ENCODE data around the gene GREM2.

Gene GREM2

DNA sequence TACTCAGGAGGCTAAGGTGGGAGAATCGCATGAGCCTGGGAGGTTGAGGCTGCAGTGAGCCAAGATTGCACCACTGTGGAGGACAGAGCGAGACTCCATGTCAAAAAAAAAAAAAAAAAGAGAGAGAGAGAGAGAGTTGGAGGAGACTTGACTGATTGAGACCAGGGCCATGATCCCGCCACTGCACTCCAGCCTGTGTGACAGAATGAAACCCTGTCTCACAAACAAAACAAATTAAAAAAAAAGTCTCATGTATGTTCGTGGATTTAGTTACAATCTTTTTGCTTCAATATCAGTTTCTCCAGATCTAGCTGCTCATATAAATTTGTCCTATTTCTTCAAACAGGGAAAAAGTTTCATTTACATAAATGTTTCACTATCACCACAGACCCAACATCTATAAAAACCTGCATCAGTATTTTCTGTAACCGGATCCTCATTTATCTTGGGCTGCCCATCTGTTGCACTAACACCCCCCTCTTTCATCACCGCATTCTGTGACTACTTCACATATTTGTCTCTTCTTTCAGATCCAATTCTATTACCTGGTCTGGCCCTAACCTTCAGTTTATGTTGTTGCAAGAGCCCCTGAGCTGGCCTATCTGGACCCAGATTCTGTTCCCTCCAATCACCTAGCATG, 127.0 kb downstream of the GREM2 start:
- Histone ChIP-seq H3K27me3 (ENCODE audit: insufficient read depth, poor library complexity, severe bottlenecking) (no peaks in the 10 kb centered on the region), H3K4me3 (replicated peaks; ENCODE audit: insufficient read depth, low read length) (no peak overlapping the region), H3K27ac (replicated peaks) (no peak overlapping the region)
- TF ChIP-seq POLR2AphosphoS5 (IDR thresholded peaks at IDR 0.05; ENCODE audit: low read depth) (no peak), GABPA (IDR thresholded peaks at IDR 0.05; ENCODE audit: low read depth) (no peak), SPI1 (IDR thresholded peaks at IDR 0.05; ENCODE audit: borderline replicate concordance, low read depth) (no peak)
- TF ChIP-seq, protein P1, sequence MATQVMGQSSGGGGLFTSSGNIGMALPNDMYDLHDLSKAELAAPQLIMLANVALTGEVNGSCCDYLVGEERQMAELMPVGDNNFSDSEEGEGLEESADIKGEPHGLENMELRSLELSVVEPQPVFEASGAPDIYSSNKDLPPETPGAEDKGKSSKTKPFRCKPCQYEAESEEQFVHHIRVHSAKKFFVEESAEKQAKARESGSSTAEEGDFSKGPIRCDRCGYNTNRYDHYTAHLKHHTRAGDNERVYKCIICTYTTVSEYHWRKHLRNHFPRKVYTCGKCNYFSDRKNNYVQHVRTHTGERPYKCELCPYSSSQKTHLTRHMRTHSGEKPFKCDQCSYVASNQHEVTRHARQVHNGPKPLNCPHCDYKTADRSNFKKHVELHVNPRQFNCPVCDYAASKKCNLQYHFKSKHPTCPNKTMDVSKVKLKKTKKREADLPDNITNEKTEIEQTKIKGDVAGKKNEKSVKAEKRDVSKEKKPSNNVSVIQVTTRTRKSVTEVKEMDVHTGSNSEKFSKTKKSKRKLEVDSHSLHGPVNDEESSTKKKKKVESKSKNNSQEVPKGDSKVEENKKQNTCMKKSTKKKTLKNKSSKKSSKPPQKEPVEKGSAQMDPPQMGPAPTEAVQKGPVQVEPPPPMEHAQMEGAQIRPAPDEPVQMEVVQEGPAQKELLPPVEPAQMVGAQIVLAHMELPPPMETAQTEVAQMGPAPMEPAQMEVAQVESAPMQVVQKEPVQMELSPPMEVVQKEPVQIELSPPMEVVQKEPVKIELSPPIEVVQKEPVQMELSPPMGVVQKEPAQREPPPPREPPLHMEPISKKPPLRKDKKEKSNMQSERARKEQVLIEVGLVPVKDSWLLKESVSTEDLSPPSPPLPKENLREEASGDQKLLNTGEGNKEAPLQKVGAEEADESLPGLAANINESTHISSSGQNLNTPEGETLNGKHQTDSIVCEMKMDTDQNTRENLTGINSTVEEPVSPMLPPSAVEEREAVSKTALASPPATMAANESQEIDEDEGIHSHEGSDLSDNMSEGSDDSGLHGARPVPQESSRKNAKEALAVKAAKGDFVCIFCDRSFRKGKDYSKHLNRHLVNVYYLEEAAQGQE (IDR thresholded peaks at IDR 0.05; ENCODE audit: insufficient replicate concordance, low read depth): no peak
- TF ChIP-seq, protein P2, sequence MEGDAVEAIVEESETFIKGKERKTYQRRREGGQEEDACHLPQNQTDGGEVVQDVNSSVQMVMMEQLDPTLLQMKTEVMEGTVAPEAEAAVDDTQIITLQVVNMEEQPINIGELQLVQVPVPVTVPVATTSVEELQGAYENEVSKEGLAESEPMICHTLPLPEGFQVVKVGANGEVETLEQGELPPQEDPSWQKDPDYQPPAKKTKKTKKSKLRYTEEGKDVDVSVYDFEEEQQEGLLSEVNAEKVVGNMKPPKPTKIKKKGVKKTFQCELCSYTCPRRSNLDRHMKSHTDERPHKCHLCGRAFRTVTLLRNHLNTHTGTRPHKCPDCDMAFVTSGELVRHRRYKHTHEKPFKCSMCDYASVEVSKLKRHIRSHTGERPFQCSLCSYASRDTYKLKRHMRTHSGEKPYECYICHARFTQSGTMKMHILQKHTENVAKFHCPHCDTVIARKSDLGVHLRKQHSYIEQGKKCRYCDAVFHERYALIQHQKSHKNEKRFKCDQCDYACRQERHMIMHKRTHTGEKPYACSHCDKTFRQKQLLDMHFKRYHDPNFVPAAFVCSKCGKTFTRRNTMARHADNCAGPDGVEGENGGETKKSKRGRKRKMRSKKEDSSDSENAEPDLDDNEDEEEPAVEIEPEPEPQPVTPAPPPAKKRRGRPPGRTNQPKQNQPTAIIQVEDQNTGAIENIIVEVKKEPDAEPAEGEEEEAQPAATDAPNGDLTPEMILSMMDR (IDR thresholded peaks at IDR 0.05; ENCODE audit: insufficient read depth, low read length): no peak
- DNase-seq (ENCODE audit: low read depth in 1 of 2, low spot score in 1 of 2): no peak

DNA sequence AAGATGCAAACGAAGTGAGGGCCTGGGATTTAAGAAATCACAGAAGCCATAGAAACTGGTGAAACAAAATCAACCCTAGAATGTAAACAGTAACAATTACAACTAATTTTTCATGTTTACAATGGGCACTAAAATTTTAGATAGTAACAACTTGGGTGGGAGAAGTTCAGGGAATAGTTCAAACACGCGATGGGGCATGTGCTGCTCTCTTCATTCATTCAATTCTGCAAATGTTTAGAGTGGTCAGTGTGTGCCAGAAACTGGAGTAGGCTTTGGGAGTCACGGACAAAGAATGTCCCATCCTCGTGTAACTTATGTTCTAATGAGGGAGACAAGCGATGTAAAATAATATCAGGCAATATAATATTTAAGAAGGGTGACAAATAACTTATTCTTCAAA, 133.4 kb downstream of the GREM2 start:
- TF ChIP-seq, protein P2 (IDR thresholded peaks at IDR 0.05; ENCODE audit: insufficient read depth, low read length): no peak
- TF ChIP-seq GABPA (IDR thresholded peaks at IDR 0.05; ENCODE audit: low read depth): no peak
- TF ChIP-seq, protein P1 (IDR thresholded peaks at IDR 0.05; ENCODE audit: insufficient replicate concordance, low read depth): no peak
- no peak for TF ChIP-seq POLR2AphosphoS5 (IDR thresholded peaks at IDR 0.05; ENCODE audit: low read depth)
- no peak for TF ChIP-seq SPI1 (IDR thresholded peaks at IDR 0.05; ENCODE audit: borderline replicate concordance, low read depth)
- H3K27me3 ChIP-seq (ENCODE audit: insufficient read depth, poor library complexity, severe bottlenecking): no peaks in the 10 kb centered on the region
- no peak overlapping the region for H3K4me3 ChIP-seq (replicated peaks; ENCODE audit: insufficient read depth, low read length)
- H3K27ac ChIP-seq (replicated peaks): no peak overlapping the region
- no peak for DNase-seq (ENCODE audit: low read depth in 1 of 2, low spot score in 1 of 2)

DNA sequence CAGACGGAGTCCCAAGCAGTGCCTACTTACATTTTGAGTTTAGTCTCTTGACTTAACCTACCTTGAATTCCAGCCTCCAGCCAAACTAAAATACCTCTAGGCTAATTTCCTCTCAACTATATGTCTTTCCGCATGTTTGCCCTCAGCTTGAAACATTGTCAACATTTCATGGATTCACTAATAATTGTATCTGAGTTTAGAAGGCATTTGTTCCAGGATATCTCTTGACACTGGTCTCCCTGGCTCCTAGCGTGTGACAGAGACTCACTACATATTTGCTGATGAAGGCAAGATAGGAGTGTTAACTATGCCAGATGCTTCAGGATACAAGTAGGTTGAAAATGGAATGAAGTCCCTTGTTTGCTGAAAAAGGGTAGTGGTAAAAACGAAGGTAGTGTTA, 136.1 kb downstream of the GREM2 start:
- TF ChIP-seq SPI1 (IDR thresholded peaks at IDR 0.05; ENCODE audit: borderline replicate concordance, low read depth) (no peak), POLR2AphosphoS5 (IDR thresholded peaks at IDR 0.05; ENCODE audit: low read depth) (no peak), GABPA (IDR thresholded peaks at IDR 0.05; ENCODE audit: low read depth) (no peak)
- TF ChIP-seq, protein P2 (IDR thresholded peaks at IDR 0.05; ENCODE audit: insufficient read depth, low read length): no peak
- TF ChIP-seq, protein P1 (IDR thresholded peaks at IDR 0.05; ENCODE audit: insufficient replicate concordance, low read depth): no peak
- H3K4me3 ChIP-seq (replicated peaks; ENCODE audit: insufficient read depth, low read length): no peak overlapping the region
- H3K27ac ChIP-seq (replicated peaks): no peak overlapping the region
- DNase-seq (ENCODE audit: low read depth in 1 of 2, low spot score in 1 of 2): no peak
- H3K27me3 ChIP-seq (ENCODE audit: insufficient read depth, poor library complexity, severe bottlenecking): no peaks in the 10 kb centered on the region

All from HL-60 (cell line).